Psoas muscle (tissue), 8 donors: ENCODE measurements around the gene COG8. TPM values are rescaled to one million over a fixed set of nuclear protein-coding genes. Genes with fewer than 3 reads are reported as not detected.
A peak's percentile ranks its signal among the peaks of the same experiment; 100 is the strongest.

Source experiments
- ATAC-seq, 4 donors: fragments of 200-7000 bp; cut with Tn5 transposase; one replicate each; pipeline ENCODE4 v1.9.1; 2020; ENCODE audit warnings: moderate library complexity in 3 of 4, mild to moderate bottlenecking in 2 of 4
- DNase-seq, 2 donors: peaks; one replicate each; pipeline ENCODE4 v3.0.0-alpha.2; 2020
- H3K27ac ChIP-seq: fragments of 200-600 bp; one replicate; pipeline ENCODE4 v1.8.0; 2022
- H3K27me3 ChIP-seq, 3 donors: fragments of 200-600 bp in 1 of 3; one replicate each; pipeline versions ENCODE4 v1.6.1 to v1.8.0; 2013 to 2022; ENCODE audit warnings: low read length in 2 of 3, mild to moderate bottlenecking in 2 of 3, moderate library complexity in 1 of 3; ENCODE audit not compliant: insufficient read depth in 3 of 3
- H3K36me3 ChIP-seq, 2 donors: fragments of 200-600 bp in 1 of 2; one replicate each; pipeline versions ENCODE4 v1.6.1 to v1.8.0; 2013 to 2022; ENCODE audit warnings: low read depth in 1 of 2, mild to moderate bottlenecking in 1 of 2, moderate library complexity in 1 of 2; ENCODE audit not compliant: insufficient read depth in 1 of 2
- H3K4me1 ChIP-seq: fragments of 200-600 bp; one replicate; pipeline ENCODE4 v1.8.0; 2022
- H3K4me3 ChIP-seq: fragments of 200-600 bp; one replicate; pipeline ENCODE4 v1.8.0; 2022; ENCODE audit warnings: mild to moderate bottlenecking
- H3K9me3 ChIP-seq: fragments of 200-600 bp; one replicate; pipeline ENCODE4 v1.8.0; 2022
- WGBS, 3 donors: extraction: QIAGEN DNeasy Blood & Tissue Kit; methylation state at CpG; one replicate each; pipeline versions ENCODE4 v1.1.6 to v1.1.7; 2013; 5-methylcytosine and 5-hydroxymethylcytosine counted together
- intact Hi-C, 2 donors: fragments of 100-400 bp; cut with DNase I; formaldehyde crosslinking; loops; one replicate each; pipeline versions ENCODE4 v1.11.0 to v1.14.2; 2022
- polyA plus RNA-seq, 3 donors: library from polyadenylated mRNA; stranded (reverse); fragments of 200-250 nt; gene quantifications; one replicate each; pipeline ENCODE4 v1.2.3, GENCODE V29; 2013
- total RNA-seq, 4 donors: library from RNA; stranded (reverse); fragmentation: NEBNext Ultra II Directional in 2 of 4; extraction: Animal tissue kit (Norgen Biotek cat#: 25700) in 2 of 4; gene quantifications; one replicate each; pipeline versions ENCODE4 v1.2.1 to v1.2.4, GENCODE V29; 2021 to 2023
- TF ChIP-seq, protein P1 (sequence below): fragments of 200-600 bp; IDR thresholded peaks from one replicate; pipeline ENCODE4 v1.8.0; 2022; ENCODE audit warnings: antibody characterized with exemption
- donor health status: healthy with polysubstance abuse.
- donor health status: DM: no; HTN: no; CAD: no; lungs with moderate emphysema.
- donor health status: Bipolar disorder and iron deficiency.
- donor health status: healthy.
- donor health status: DM: yes; HTN: yes; CAD: no.
- donor health status: DM: no; HTN: no; CAD: no.
- donor health status: DM: no; HTN: no; CAD: no.
- donor health status: DM: yes; HTN: yes; CAD: no.

Gene COG8
- total and polyA plus RNA-seq, 7 donors = 16.7 to 36.5 (median 28.3) TPM

DNA sequence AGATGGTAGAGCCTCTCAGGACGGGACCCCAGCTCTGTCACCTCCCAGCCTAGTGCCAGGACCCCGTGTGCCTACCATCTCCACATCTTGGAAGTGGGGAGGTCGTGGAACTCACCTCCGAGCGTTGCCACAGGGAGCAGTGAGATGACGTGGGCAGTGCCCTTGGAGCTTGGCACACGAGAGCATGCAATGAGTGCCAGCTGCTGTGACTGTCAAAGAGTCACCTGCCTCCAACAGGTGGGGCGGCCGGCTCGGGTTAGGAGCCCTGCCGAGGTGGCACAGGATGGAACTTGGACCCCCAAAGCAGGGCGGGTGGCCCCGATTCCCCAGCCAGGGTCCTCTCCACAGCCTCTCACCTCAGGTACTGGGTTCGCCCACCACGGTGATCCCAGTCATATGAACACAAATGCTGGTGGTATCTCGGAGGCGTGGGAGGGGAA is 22.7 kb downstream of the COG8 start:
- H3K4me3 ChIP-seq = no peak overlapping the region
- peak; percentile 49 to 57 for DNase-seq
- intact Hi-C loops = no loop called here
- 64 to 72% (median 68%) methylated on average over 17 of the region's 17 CpGs for WGBS, 3 donors
- TF ChIP-seq, protein P1, sequence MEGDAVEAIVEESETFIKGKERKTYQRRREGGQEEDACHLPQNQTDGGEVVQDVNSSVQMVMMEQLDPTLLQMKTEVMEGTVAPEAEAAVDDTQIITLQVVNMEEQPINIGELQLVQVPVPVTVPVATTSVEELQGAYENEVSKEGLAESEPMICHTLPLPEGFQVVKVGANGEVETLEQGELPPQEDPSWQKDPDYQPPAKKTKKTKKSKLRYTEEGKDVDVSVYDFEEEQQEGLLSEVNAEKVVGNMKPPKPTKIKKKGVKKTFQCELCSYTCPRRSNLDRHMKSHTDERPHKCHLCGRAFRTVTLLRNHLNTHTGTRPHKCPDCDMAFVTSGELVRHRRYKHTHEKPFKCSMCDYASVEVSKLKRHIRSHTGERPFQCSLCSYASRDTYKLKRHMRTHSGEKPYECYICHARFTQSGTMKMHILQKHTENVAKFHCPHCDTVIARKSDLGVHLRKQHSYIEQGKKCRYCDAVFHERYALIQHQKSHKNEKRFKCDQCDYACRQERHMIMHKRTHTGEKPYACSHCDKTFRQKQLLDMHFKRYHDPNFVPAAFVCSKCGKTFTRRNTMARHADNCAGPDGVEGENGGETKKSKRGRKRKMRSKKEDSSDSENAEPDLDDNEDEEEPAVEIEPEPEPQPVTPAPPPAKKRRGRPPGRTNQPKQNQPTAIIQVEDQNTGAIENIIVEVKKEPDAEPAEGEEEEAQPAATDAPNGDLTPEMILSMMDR = no peak
- peaks cover 29% of the 10 kb centered on the region for H3K4me1 ChIP-seq
- H3K27me3 ChIP-seq = no peaks in the 10 kb centered on the region
- H3K9me3 ChIP-seq = no peaks in the 10 kb centered on the region
- peaks cover 7 to 77% of the 10 kb centered on the region in 2 donors for H3K36me3 ChIP-seq
- ATAC-seq = peak; percentile 45 to 62 (median 57)
- peak overlapping the region; percentile 77 for H3K27ac ChIP-seq

DNA sequence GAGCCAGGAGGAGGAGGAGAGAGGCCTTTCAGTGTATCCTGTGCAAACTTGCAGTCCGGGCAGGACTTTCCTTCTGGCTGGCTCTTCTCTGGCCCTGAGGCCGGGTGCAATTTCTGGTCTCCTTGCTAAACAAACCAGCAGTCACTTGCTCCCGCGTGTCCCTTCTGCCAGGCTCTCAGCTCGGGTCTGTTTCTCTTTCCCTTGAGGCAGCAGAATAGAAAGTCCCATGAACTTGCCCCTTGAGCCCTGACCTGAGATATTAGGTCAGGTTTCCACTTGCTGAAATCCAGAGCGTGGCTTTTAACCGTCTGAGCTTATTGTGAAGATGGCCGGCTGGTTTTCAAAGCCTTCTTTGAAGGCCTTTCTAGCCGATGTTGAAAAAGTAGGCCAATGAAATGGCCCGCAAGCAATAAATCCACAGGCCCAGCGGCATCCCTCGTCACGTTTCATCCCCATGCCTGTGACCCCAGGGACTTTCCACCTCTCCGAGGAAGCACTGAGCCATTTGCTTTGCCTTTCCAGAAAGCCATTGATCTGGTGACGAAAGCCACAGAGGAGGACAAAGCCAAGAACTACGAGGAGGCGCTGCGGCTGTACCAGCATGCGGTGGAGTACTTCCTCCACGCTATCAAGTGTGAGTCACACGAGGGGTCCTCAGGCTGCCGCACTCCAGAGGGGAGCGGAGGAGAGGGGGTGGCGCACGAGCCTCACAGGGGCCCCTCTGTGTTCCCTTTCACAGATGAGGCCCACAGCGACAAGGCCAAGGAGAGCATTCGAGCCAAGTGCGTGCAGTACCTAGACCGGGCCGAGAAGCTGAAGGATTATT is 23.7 kb downstream of the COG8 start:
- H3K27me3 ChIP-seq = no peaks in the 10 kb centered on the region
- peaks cover 29% of the 10 kb centered on the region for H3K4me1 ChIP-seq
- intact Hi-C loops = no loop called here
- TF ChIP-seq, protein P1 = no peak
- DNase-seq (no peak), ATAC-seq (no peak)
- no peaks in the 10 kb centered on the region for H3K9me3 ChIP-seq
- no peak overlapping the region for H3K4me3 ChIP-seq
- WGBS, 3 donors = 75 to 87% (median 76%) methylated on average over 30 of the region's 30 CpGs
- H3K36me3 ChIP-seq = peaks cover 7 to 68% of the 10 kb centered on the region in 2 donors
- H3K27ac ChIP-seq = peak overlapping the region; percentile 77

DNA sequence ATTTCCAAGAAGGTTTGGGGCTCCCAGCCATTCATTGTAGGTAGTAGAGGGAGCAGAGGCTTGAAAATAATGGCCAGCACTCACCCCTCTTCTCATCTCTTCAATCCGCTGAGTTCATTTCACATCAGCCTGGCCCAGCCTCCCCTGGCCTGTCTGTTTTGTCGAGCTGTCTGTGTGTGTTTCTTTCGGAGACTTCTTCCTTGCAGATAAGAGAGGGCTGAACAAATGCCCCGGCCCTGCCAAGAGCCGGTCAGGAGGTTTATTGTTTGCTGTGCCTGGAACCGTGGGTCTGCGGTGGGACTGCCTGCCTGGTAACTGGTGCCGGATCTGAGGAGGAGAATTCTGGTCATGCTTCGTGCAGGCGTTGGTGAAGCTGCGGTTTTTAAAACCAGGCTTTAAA is 24.8 kb downstream of the COG8 start:
- intact Hi-C loops = no loop called here
- Histone ChIP-seq H3K27ac (peak overlapping the region; percentile 77), H3K9me3 (no peaks in the 10 kb centered on the region), H3K27me3 (no peaks in the 10 kb centered on the region), H3K36me3 (peaks cover 7 to 57% of the 10 kb centered on the region in 2 donors), H3K4me1 (peaks cover 29% of the 10 kb centered on the region), H3K4me3 (no peak overlapping the region)
- no peak for DNase-seq
- TF ChIP-seq, protein P1 = no peak
- WGBS, 3 donors = 81 to 87% (median 85%) methylated on average over 11 of the region's 11 CpGs
- ATAC-seq = no peak

DNA sequence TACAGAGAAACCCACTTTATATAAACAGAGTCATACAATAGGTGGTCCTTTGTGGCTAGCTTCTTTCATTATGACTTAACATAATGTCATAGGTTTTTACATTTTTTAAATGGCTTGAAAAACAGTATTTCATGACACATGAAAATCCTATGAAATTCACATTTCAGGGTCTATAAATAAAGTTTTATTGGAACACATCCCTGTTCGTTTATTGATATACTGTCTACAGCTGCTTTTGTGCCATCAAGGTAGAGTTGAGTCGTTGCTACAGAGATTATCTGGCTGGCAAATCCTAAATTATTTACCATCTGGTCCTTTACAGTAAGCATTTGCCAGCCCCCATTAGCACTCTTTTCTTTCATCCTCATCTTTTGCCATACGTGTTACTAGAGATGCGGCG is 25.9 kb downstream of the COG8 start:
- Histone ChIP-seq H3K9me3 (no peaks in the 10 kb centered on the region), H3K36me3 (peaks cover 7 to 46% of the 10 kb centered on the region in 2 donors), H3K4me1 (peaks cover 29% of the 10 kb centered on the region), H3K27ac (peak overlapping the region; percentile 92), H3K27me3 (no peaks in the 10 kb centered on the region), H3K4me3 (no peak overlapping the region)
- TF ChIP-seq, protein P1 = no peak
- intact Hi-C loops = no loop called here
- WGBS, 3 donors = 83 to 85% (median 84%) methylated on average over 5 of the region's 5 CpGs
- ATAC-seq (no peak), DNase-seq (no peak)
